Measurements from ENCODE around the gene CCDC177.

The CCDC177 gene

DNA sequence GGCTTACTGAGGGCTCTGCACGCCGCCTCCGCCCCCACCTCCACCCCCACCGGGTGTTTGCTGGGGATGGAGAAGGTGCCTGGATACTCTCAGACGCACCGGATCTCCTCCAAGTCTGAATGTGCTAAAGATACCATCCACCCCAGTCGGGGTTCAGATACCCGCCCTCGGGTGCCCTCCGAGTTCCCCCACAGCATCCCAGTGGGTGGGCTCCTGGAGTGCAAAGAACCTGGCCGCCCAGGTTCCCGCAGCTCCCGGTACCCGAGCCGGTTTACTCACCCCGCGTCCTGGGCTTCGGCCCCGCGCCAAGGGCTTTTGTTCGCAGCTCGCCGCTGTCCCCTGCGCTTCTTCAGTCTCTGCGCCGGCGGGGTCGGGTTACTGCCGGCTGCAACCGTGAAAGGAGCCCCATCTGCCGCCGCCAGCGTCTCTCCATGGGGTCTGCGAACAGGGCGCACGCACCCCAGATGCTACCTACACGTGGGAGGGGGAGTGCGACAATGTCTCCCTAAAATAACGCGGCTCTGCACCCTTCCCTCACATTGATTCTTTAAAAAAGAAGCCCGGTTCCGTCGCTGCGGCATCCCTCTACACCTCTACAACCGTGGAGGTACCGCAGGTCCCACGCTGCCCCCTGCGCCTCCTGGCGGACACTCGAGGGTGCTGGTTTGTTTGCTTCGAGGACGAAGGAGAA lies at the start of gene CCDC177:
Gene CCDC177 (minus strand): TSS at position 609 of the 691 bp plus-strand sequence. CDS start 1,249 bp downstream, outside the sequence.
- H3K4me3 ChIP-seq = peak within 1 kb of the TSS; percentile 60
- DNase-seq (ENCODE audit: low read depth, low spot score) = no peak

DNA sequence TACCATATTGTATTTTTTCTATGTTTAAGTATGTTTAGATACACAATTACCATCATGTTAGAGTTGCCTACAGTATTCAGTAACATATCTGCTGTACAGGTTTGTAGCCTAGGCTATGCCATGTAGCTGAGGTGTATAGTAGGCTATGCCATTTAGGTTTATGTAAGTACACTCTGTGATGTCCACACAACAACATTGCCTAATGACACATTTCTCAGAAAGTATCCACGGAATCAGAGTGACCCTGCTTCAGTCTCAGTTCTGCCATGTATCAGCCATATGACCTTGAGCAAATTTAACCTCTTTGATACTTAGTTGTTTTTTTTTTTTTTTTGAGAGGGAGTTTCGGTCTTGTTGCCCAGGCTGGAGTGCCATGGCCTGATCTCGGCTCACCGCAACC lies 49.5 kb upstream of the CCDC177 start:
- no peak for DNase-seq (ENCODE audit: low read depth, low spot score)

More for the DNA sequence above, at the start of gene CCDC177:
- Histone ChIP-seq H3K36me3 (ENCODE audit: insufficient read depth, low read length) (no peaks in the 10 kb centered on the region), H3K9me3 (ENCODE audit: low read depth, low read length) (no peaks in the 10 kb centered on the region), H3K9ac (ENCODE audit: insufficient read length) (no peak within 1 kb of the TSS), H3K27ac (no peak within 1 kb of the TSS)
- TF ChIP-seq EZH2 (IDR thresholded peaks at IDR 0.05) (no peak), FOXP2 (optimal IDR thresholded peaks at IDR 0.05; ENCODE audit: control extremely low read depth, extremely low read length, insufficient read depth) (no peak), POLR2AphosphoS5 (IDR thresholded peaks at IDR 0.05; ENCODE audit: borderline replicate concordance, low read depth, low read length) (no peak)

DNA sequence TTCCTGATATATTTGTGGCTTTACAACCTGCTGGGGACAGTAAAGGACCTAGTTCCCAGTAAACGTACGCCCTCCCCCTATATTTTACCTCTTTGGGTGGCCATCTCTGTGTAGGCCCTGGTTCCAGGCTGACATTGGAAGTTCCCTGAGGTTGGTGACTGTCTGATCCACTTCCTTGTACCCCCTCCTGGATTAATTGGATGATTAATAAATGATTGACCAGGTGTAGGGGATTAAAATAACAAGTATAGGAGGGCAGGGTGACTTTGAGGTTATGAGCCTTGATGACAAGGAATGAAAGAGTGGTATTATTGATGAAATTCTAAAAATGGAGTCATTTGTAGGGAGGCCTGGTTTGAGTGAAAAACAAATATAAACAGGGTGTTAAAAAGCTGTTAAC lies 46.3 kb upstream of the CCDC177 start:
- DNase-seq (ENCODE audit: low read depth, low spot score) = no peak
- no peak for TF ChIP-seq FOXP2 (optimal IDR thresholded peaks at IDR 0.05; ENCODE audit: control extremely low read depth, extremely low read length, insufficient read depth)
- no peak for TF ChIP-seq POLR2AphosphoS5 (IDR thresholded peaks at IDR 0.05; ENCODE audit: borderline replicate concordance, low read depth, low read length)
- no peak for TF ChIP-seq EZH2 (IDR thresholded peaks at IDR 0.05)
- no peak overlapping the region for H3K4me3 ChIP-seq
- H3K9ac ChIP-seq (ENCODE audit: insufficient read length) = no peak overlapping the region
- H3K27ac ChIP-seq = no peak overlapping the region
- no peaks in the 10 kb centered on the region for H3K36me3 ChIP-seq (ENCODE audit: insufficient read depth, low read length)
- H3K9me3 ChIP-seq (ENCODE audit: low read depth, low read length) = no peaks in the 10 kb centered on the region

More for the DNA sequence above, 49.5 kb upstream of the CCDC177 start:
- TF ChIP-seq EZH2 (IDR thresholded peaks at IDR 0.05) (no peak), FOXP2 (optimal IDR thresholded peaks at IDR 0.05; ENCODE audit: control extremely low read depth, extremely low read length, insufficient read depth) (no peak)
- Histone ChIP-seq H3K4me3 (no peak overlapping the region), H3K36me3 (ENCODE audit: insufficient read depth, low read length) (no peaks in the 10 kb centered on the region), H3K9me3 (ENCODE audit: low read depth, low read length) (no peaks in the 10 kb centered on the region), H3K27ac (no peak overlapping the region), H3K9ac (ENCODE audit: insufficient read length) (no peak overlapping the region)

DNA sequence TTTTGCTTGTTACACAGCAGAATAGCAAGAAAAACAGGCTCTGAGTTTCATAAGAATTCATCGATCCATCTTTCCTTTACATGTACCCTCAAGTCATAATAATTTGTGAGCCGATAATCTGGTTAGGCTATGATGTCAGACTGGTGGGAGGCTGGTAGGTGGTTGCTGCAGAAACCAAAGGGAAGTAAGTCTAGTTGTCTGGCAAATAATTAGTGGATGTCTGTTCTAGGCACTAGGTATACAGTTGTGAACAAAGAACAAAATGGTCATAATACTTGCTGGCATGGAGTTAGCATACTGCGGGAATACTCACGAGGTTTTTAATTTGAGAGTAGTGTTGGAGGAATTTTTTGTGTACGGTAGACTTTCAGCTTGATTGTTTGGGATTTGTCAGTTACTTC lies 45.5 kb upstream of the CCDC177 start:
- Histone ChIP-seq H3K4me3 (no peak overlapping the region), H3K27ac (no peak overlapping the region), H3K36me3 (ENCODE audit: insufficient read depth, low read length) (no peaks in the 10 kb centered on the region), H3K9me3 (ENCODE audit: low read depth, low read length) (no peaks in the 10 kb centered on the region), H3K9ac (ENCODE audit: insufficient read length) (no peak overlapping the region)
- TF ChIP-seq EZH2 (IDR thresholded peaks at IDR 0.05) = no peak
- TF ChIP-seq FOXP2 (optimal IDR thresholded peaks at IDR 0.05; ENCODE audit: control extremely low read depth, extremely low read length, insufficient read depth) = no peak
- no peak for TF ChIP-seq POLR2AphosphoS5 (IDR thresholded peaks at IDR 0.05; ENCODE audit: borderline replicate concordance, low read depth, low read length)
- no peak for DNase-seq (ENCODE audit: low read depth, low spot score)

DNA sequence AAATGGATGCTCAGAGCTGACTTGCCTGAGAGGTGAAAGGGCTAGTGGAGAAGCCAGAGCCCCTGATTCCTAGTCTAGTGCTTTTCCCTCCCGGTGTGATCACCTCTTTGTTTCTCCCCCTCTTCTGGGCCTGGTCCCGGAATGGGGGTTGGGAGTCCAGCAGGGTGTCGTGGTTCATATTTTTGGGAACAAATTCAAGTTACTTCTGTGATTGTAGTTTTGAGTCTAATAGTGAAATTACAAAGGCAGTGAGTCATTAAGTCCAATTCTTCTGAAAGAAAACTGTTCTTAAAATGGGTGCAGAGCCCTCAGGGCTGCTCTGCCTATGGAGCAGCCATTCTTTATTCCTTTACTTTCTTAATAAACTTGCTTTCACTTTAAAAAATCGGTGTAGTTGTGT lies 44.3 kb upstream of the CCDC177 start:
- TF ChIP-seq POLR2AphosphoS5 (IDR thresholded peaks at IDR 0.05; ENCODE audit: borderline replicate concordance, low read depth, low read length) (no peak), EZH2 (IDR thresholded peaks at IDR 0.05) (no peak), FOXP2 (optimal IDR thresholded peaks at IDR 0.05; ENCODE audit: control extremely low read depth, extremely low read length, insufficient read depth) (no peak)
- H3K4me3 ChIP-seq = no peak overlapping the region
- no peak overlapping the region for H3K27ac ChIP-seq
- no peak for DNase-seq (ENCODE audit: low read depth, low spot score)
- no peaks in the 10 kb centered on the region for H3K36me3 ChIP-seq (ENCODE audit: insufficient read depth, low read length)
- no peaks in the 10 kb centered on the region for H3K9me3 ChIP-seq (ENCODE audit: low read depth, low read length)
- no peak overlapping the region for H3K9ac ChIP-seq (ENCODE audit: insufficient read length)

DNA sequence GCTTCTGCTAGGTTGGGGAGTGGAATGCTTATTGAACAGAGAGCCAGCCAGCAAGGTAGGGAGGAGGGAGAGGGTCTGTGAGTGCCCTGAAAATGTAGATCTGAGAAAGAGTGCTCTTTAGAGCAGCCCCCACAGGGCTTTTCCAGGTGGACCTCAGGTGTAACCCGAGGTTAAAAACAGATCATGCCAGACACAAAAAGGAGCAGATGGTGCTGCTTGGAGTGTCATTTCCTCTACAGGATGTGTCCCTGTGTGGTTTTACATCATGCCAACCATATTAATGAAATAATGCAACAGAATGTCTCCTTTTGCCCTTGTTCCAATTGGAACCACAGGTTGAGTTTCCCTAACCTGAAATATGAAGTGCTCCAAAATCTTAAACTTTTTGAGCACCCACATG lies 43.1 kb upstream of the CCDC177 start:
- Histone ChIP-seq H3K4me3 (no peak overlapping the region), H3K9ac (ENCODE audit: insufficient read length) (no peak overlapping the region), H3K27ac (no peak overlapping the region), H3K36me3 (ENCODE audit: insufficient read depth, low read length) (no peaks in the 10 kb centered on the region), H3K9me3 (ENCODE audit: low read depth, low read length) (no peaks in the 10 kb centered on the region)
- DNase-seq (ENCODE audit: low read depth, low spot score) = no peak
- TF ChIP-seq POLR2AphosphoS5 (IDR thresholded peaks at IDR 0.05; ENCODE audit: borderline replicate concordance, low read depth, low read length) (no peak), FOXP2 (optimal IDR thresholded peaks at IDR 0.05; ENCODE audit: control extremely low read depth, extremely low read length, insufficient read depth) (no peak), EZH2 (IDR thresholded peaks at IDR 0.05) (no peak)

DNA sequence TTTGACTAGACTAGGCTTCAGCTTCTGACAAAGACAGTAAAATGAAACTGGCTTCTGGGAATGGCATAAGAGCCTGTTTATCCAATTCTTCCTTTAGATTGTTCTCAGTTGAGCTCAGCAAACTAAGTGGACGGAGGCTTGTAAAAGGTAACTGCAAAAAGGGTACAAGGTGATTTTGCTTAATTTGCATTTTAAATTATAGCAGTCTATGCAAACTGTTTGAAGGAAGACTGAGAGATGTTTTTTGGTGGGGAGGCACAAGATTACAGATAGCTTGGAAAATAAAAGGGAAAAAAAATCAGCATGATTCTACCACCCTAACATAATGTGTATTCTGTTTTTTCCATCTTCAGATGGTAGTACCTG lies 41.7 kb upstream of the CCDC177 start:
- DNase-seq (ENCODE audit: low read depth, low spot score) = no peak
- Histone ChIP-seq H3K4me3 (peak overlapping the region; percentile 69), H3K9ac (ENCODE audit: insufficient read length) (peak overlapping the region; percentile 48), H3K36me3 (ENCODE audit: insufficient read depth, low read length) (no peaks in the 10 kb centered on the region), H3K9me3 (ENCODE audit: low read depth, low read length) (no peaks in the 10 kb centered on the region), H3K27ac (peak overlapping the region; percentile 90)
- TF ChIP-seq POLR2AphosphoS5 (IDR thresholded peaks at IDR 0.05; ENCODE audit: borderline replicate concordance, low read depth, low read length) = no peak

DNA sequence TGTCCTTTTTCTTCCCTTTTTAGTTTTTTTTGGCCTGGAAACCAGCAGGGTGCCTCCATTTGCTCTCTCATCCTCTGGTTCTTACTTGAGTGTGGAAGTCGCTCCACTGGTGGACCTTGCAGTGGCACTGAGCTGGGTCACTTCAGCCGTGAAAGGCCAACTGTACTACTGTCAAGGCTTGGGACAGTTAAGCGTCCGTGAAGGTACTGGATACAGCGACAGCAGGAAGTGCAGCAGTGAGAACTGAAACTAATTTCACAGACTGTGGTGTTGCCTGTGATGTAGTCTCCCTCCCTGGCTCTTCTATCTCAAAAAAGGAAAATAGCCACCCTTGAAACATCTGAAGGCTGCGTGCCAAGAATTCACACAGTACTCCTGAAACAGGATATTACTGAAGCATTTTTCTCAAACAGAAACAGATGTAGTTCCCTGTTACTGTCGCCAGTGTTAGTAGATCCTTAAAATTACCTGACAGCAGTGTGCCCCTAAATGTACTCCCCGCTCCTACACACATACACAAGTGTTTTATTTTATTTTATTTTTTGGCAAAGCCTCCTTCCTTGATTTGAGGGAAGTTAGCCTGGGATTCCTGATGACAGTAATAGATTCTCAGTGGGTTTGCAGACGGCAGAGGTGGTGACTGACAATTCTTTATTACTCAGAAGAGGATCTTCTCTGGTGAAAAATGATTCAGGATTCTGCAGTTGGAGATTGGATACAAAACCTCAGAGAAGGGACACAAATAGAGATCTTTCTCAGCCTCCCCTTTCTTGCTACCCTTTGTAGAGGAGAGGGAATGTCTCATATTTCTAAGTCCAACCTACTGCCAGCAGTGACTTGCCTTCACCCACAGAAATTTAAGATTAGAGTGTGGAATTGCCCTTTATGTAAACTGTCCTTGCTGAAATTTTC lies 41.1 kb upstream of the CCDC177 start:
- TF ChIP-seq POLR2AphosphoS5 (IDR thresholded peaks at IDR 0.05; ENCODE audit: borderline replicate concordance, low read depth, low read length) (no peak), FOXP2 (optimal IDR thresholded peaks at IDR 0.05; ENCODE audit: control extremely low read depth, extremely low read length, insufficient read depth) (no peak), EZH2 (IDR thresholded peaks at IDR 0.05) (no peak)
- peak overlapping the region; percentile 48 for H3K9ac ChIP-seq (ENCODE audit: insufficient read length)
- no peak for DNase-seq (ENCODE audit: low read depth, low spot score)
- H3K36me3 ChIP-seq (ENCODE audit: insufficient read depth, low read length) = no peaks in the 10 kb centered on the region
- H3K27ac ChIP-seq = peak overlapping the region; percentile 90
- H3K4me3 ChIP-seq = peak overlapping the region; percentile 69
- H3K9me3 ChIP-seq (ENCODE audit: low read depth, low read length) = no peaks in the 10 kb centered on the region
